Mesendoderm (in vitro differentiated cells): ENCODE data around the gene NCKAP5L.

Experiments used
- DNase-seq: peaks from one replicate; pipeline ENCODE4 v3.0.0; 2013
- H2AK5ac ChIP-seq: 2 replicates; pipeline ENCODE4 v1.6.1; 2013; ENCODE audit warnings: low read length, inconsistent platforms
- H2BK120ac ChIP-seq: 2 replicates; pipeline ENCODE4 v1.6.1; 2013; ENCODE audit warnings: low read depth, mild to moderate bottlenecking, low read length, moderate library complexity, mixed read lengths
- H2BK15ac ChIP-seq: replicated peaks from 2 replicates; pipeline ENCODE4 v1.6.1; 2013; ENCODE audit warnings: low read depth, mild to moderate bottlenecking, moderate library complexity
- H2BK5ac ChIP-seq: 2 replicates; pipeline ENCODE4 v1.6.1; 2013; ENCODE audit warnings: low read length, inconsistent platforms
- H3K18ac ChIP-seq: 2 replicates; pipeline ENCODE4 v1.6.1; 2013; ENCODE audit warnings: mild to moderate bottlenecking, low read length, mixed read lengths
- H3K23ac ChIP-seq: one replicate; pipeline ENCODE4 v1.6.1; 2013; ENCODE audit warnings: low read length
- H3K27ac ChIP-seq: 2 replicates; pipeline ENCODE4 v1.5.1; 2013; ENCODE audit warnings: low read depth, mild to moderate bottlenecking, inconsistent platforms, low read length, moderate library complexity
- H3K27me3 ChIP-seq: 2 replicates; pipeline ENCODE4 v1.6.1; 2013; ENCODE audit warnings: low read length, control low read depth, mild to moderate bottlenecking, inconsistent platforms; ENCODE audit not compliant: insufficient read depth, poor library complexity
- H3K36me3 ChIP-seq: 2 replicates; pipeline ENCODE4 v1.6.1; 2013; ENCODE audit warnings: low read length, inconsistent platforms; ENCODE audit not compliant: control insufficient read depth, insufficient read depth
- H3K4ac ChIP-seq: one replicate; pipeline ENCODE4 v1.6.1; 2013; ENCODE audit warnings: low read depth, mild to moderate bottlenecking, low read length, moderate library complexity
- H3K4me1 ChIP-seq: 2 replicates; pipeline ENCODE4 v1.6.1; 2013; ENCODE audit warnings: low read depth, low read length, inconsistent platforms; ENCODE audit not compliant: control insufficient read depth
- H3K4me2 ChIP-seq: 2 replicates; pipeline ENCODE4 v1.6.1; 2013; ENCODE audit warnings: low read length
- H3K4me3 ChIP-seq: 2 replicates; pipeline ENCODE4 v1.5.1; 2013; ENCODE audit warnings: mild to moderate bottlenecking, low read length
- H3K56ac ChIP-seq: one replicate; pipeline ENCODE4 v1.6.1; 2013; ENCODE audit warnings: low read length
- H3K79me1 ChIP-seq: 2 replicates; pipeline ENCODE4 v1.6.1; 2013; ENCODE audit warnings: low read length, inconsistent platforms
- H3K79me2 ChIP-seq: 2 replicates; pipeline ENCODE4 v1.6.1; 2013; ENCODE audit warnings: mild to moderate bottlenecking, low read length; ENCODE audit not compliant: control insufficient read depth, insufficient read depth
- H3K9ac ChIP-seq: 2 replicates; pipeline ENCODE4 v1.6.1; 2013; ENCODE audit warnings: low read length, inconsistent platforms
- H4K5ac ChIP-seq: one replicate; pipeline ENCODE4 v1.6.1; 2013; ENCODE audit warnings: low read length
- H4K8ac ChIP-seq: one replicate; pipeline ENCODE4 v1.6.1; 2013; ENCODE audit warnings: low read depth, mild to moderate bottlenecking, control low read depth, low read length, moderate library complexity
- WGBS: extraction: QIAGEN DNeasy Blood & Tissue Kit; methylation state at CpG from one replicate; pipeline ENCODE4 v1.1.7; 2013; ENCODE audit warnings: low lambda C conversion rate, missing lambda C conversion rate; ENCODE audit not compliant: insufficient coverage; ENCODE audit errors: extremely low coverage; 5-methylcytosine and 5-hydroxymethylcytosine counted together

NCKAP5L gene

GRCh38 chr12:49805409-49805808, 22.8 kb downstream of the NCKAP5L start:
- no peak overlapping the region for H3K4me3 ChIP-seq
- no peak overlapping the region for H3K18ac ChIP-seq
- WGBS, result no CpG with 5 or more reads among the region's 5 CpGs
- DNase-seq, result no peak
- no peak overlapping the region for H3K27ac ChIP-seq
- H3K79me1 ChIP-seq, result peaks cover 6% of the 10 kb centered on the region
- H4K5ac ChIP-seq, result no peak overlapping the region
- H2BK15ac ChIP-seq, result no peak overlapping the region
- H3K27me3 ChIP-seq, result no peaks in the 10 kb centered on the region
- peaks cover 10% of the 10 kb centered on the region for H3K4me1 ChIP-seq
- peaks cover 1% of the 10 kb centered on the region for H3K79me2 ChIP-seq
- H3K56ac ChIP-seq, result no peak overlapping the region
- H3K36me3 ChIP-seq, result no peaks in the 10 kb centered on the region
- H3K4ac ChIP-seq, result no peak overlapping the region
- H3K9ac ChIP-seq, result no peak overlapping the region
- H3K23ac ChIP-seq, result no peak overlapping the region
- no peak overlapping the region for H2AK5ac ChIP-seq
- H4K8ac ChIP-seq, result no peak overlapping the region
- H2BK120ac ChIP-seq, result no peak overlapping the region
- H2BK5ac ChIP-seq, result no peak overlapping the region
- H3K4me2 ChIP-seq, result no peak overlapping the region

- Histone ChIP-seq H3K79me1 (peaks cover 5% of the 10 kb centered on the region), H2BK120ac (no peak overlapping the region), H4K8ac (no peak overlapping the region), H3K56ac (no peak overlapping the region), H3K18ac (no peak overlapping the region), H3K27me3 (no peaks in the 10 kb centered on the region), H3K23ac (no peak overlapping the region), H3K4ac (no peak overlapping the region), H2AK5ac (no peak overlapping the region), H3K4me3 (no peak overlapping the region), H4K5ac (no peak overlapping the region), H3K27ac (no peak overlapping the region), H3K9ac (no peak overlapping the region), H2BK15ac (no peak overlapping the region), H3K79me2 (peaks cover 1% of the 10 kb centered on the region), H3K4me2 (no peak overlapping the region), H3K36me3 (no peaks in the 10 kb centered on the region), H3K4me1 (peaks cover 7% of the 10 kb centered on the region), H2BK5ac (no peak overlapping the region)
- no CpG with 5 or more reads among the region's 10 CpGs for WGBS
- no peak for DNase-seq
These were observed 23.4 kb downstream of the NCKAP5L start for GRCh38 chr12:49804821-49805220.

- Histone ChIP-seq H3K4me1 (no peaks in the 10 kb centered on the region), H2AK5ac (no peak overlapping the region), H3K18ac (no peak overlapping the region), H3K27me3 (no peaks in the 10 kb centered on the region), H3K79me2 (peaks cover 1% of the 10 kb centered on the region), H2BK5ac (no peak overlapping the region), H2BK15ac (no peak overlapping the region), H3K4ac (no peak overlapping the region), H3K36me3 (no peaks in the 10 kb centered on the region), H2BK120ac (no peak overlapping the region), H4K8ac (no peak overlapping the region), H3K4me2 (no peak overlapping the region), H3K4me3 (no peak overlapping the region), H3K9ac (no peak overlapping the region), H4K5ac (no peak overlapping the region), H3K27ac (no peak overlapping the region), H3K79me1 (peaks cover 1% of the 10 kb centered on the region), H3K56ac (no peak overlapping the region), H3K23ac (no peak overlapping the region)
- WGBS, result no CpG with 5 or more reads among the region's 12 CpGs
- no peak for DNase-seq
These were observed 24.3 kb downstream of the NCKAP5L start for GRCh38 chr12:49803693-49804450.

GRCh38 chr12:49801141-49802063, 26.8 kb downstream of the NCKAP5L start:
- Histone ChIP-seq H3K36me3 (no peaks in the 10 kb centered on the region), H3K9ac (no peak overlapping the region), H2AK5ac (no peak overlapping the region), H3K4me2 (no peak overlapping the region), H3K18ac (no peak overlapping the region), H3K4ac (no peak overlapping the region), H3K4me1 (no peaks in the 10 kb centered on the region), H4K8ac (no peak overlapping the region), H3K79me2 (no peaks in the 10 kb centered on the region), H3K56ac (no peak overlapping the region), H3K27ac (no peak overlapping the region), H3K27me3 (no peaks in the 10 kb centered on the region), H2BK5ac (no peak overlapping the region), H3K23ac (no peak overlapping the region), H4K5ac (no peak overlapping the region), H2BK120ac (no peak overlapping the region), H3K79me1 (no peaks in the 10 kb centered on the region), H2BK15ac (no peak overlapping the region), H3K4me3 (no peak overlapping the region)
- no CpG with 5 or more reads among the region's 17 CpGs for WGBS
- DNase-seq, result no peak

- Histone ChIP-seq H3K27ac (no peak overlapping the region), H3K36me3 (no peaks in the 10 kb centered on the region), H3K4me2 (no peak overlapping the region)
These were observed 27.6 kb downstream of the NCKAP5L start for GRCh38 chr12:49800421-49801140.

More at GRCh38 chr12:49800421-49801140, 27.6 kb downstream of the NCKAP5L start:
- no peak overlapping the region for H4K5ac ChIP-seq
- no peak overlapping the region for H4K8ac ChIP-seq
- H3K18ac ChIP-seq, result no peak overlapping the region
- H2BK120ac ChIP-seq, result no peak overlapping the region
- no peak for DNase-seq
- H3K27me3 ChIP-seq, result no peaks in the 10 kb centered on the region
- H3K79me2 ChIP-seq, result no peaks in the 10 kb centered on the region
- no peak overlapping the region for H3K4ac ChIP-seq
- H3K23ac ChIP-seq, result no peak overlapping the region
- no CpG with 5 or more reads among the region's 11 CpGs for WGBS
- H3K79me1 ChIP-seq, result no peaks in the 10 kb centered on the region
- H3K9ac ChIP-seq, result no peak overlapping the region
- H2BK5ac ChIP-seq, result no peak overlapping the region
- H2BK15ac ChIP-seq, result no peak overlapping the region
- H3K56ac ChIP-seq, result no peak overlapping the region
- no peak overlapping the region for H3K4me3 ChIP-seq
- no peaks in the 10 kb centered on the region for H3K4me1 ChIP-seq
- H2AK5ac ChIP-seq, result no peak overlapping the region
